HepG2 (cell line): Measurements from ENCODE around the gene CEBPE. TPM values are rescaled to one million over a fixed set of nuclear protein-coding genes. Genes with fewer than 3 reads are reported as not detected.

Source experiments
- ATAC-seq: fragments of 200-7000 bp; cut with Tn5 transposase; 3 replicates; pipeline ENCODE4 v1.9.1; 2020; ENCODE audit warnings: mild to moderate bottlenecking, moderate library complexity
- BruUV-seq: library from RNA; stranded (reverse); fragments of 400-500 nt; replicated peaks from 2 replicates; lab custom pipeline; 2021; lab: Mats Ljungman, UMichigan
- CTCF ChIA-PET: fragments of 300-600 bp; formaldehyde crosslinking; extraction: SDS; loops from one replicate; lab custom pipeline; 2021; ENCODE audit warnings: low total read pairs, inconsistent platforms, low intra/inter-chr PET ratio; lab: Yijun Ruan, JAX
- POLR2A ChIA-PET: fragments of 350-600 bp; sonication (Branson Sonifier 250); formaldehyde crosslinking; loops from one replicate; lab custom pipeline; 2020; ENCODE audit warnings: antibody characterized with exemption, inconsistent platforms; lab: Yijun Ruan, JAX
- DNase-seq: peaks from one replicate; pipeline ENCODE4 v3.0.0-alpha.2; 2015; ENCODE audit warnings: low spot score
- FAIRE-seq: peaks from 3 replicates; lab custom pipeline; 2011; peaks lifted over from hg19 to GRCh38; lab: Jason Lieb, UNC
- H2AFZ ChIP-seq: one replicate; pipeline ENCODE4 v1.6.1; 2011; ENCODE audit warnings: low read length, inconsistent platforms
- H3K27ac ChIP-seq: fragments of 300-600 bp; 3 replicates; pipeline ENCODE4 v1.8.0; 2011; ENCODE audit warnings: mixed run types, mild to moderate bottlenecking, mixed read lengths, low read length, inconsistent platforms; ENCODE audit not compliant: insufficient read depth; ENCODE audit errors: extremely low read length
- H3K27me3 ChIP-seq, 2 experiments: fragments of 200-600 bp in 1 of 2; 2 replicates in 1 of 2; 3 replicates in 1 of 2; pipeline versions ENCODE4 v1.6.0 to v1.8.0; 2011; ENCODE audit warnings: low read length in 2 of 2, mild to moderate bottlenecking in 2 of 2, moderate library complexity in 2 of 2, inconsistent platforms in 1 of 2; ENCODE audit not compliant: insufficient read depth in 2 of 2, control insufficient read depth in 1 of 2
- H3K36me3 ChIP-seq, 2 experiments: fragments of 200-600 bp in 1 of 2; replicated peaks in 1 of 2; 2 replicates in 1 of 2; 3 replicates in 1 of 2; pipeline versions ENCODE4 v1.5.1 to v1.8.0; 2011; ENCODE audit warnings: low read length in 2 of 2, inconsistent platforms in 1 of 2; ENCODE audit not compliant: insufficient read depth in 2 of 2, control insufficient read depth in 1 of 2
- H3K4me1 ChIP-seq: 2 replicates; pipeline ENCODE4 v1.5.1; 2012; ENCODE audit warnings: low read length, inconsistent platforms; ENCODE audit not compliant: insufficient read depth
- H3K4me2 ChIP-seq: 2 replicates; pipeline ENCODE4 v1.6.0; 2011; ENCODE audit warnings: low read depth, low read length, inconsistent platforms
- H3K4me3 ChIP-seq, 3 experiments: fragments of 200-600 bp in 1 of 3; sonication (generic), shearing (Covaris generic) in 1 of 3; replicated peaks in 1 of 3; 2 replicates each; pipeline ENCODE4 v1.5.1; 2011 to 2016; ENCODE audit warnings: low read length in 3 of 3, inconsistent platforms in 2 of 3, low read depth in 2 of 3, mild to moderate bottlenecking in 2 of 3, control low read depth in 1 of 3, mixed read lengths in 1 of 3; ENCODE audit not compliant: insufficient read depth in 1 of 3
- H3K79me2 ChIP-seq: one replicate; pipeline ENCODE4 v1.6.1; 2011; ENCODE audit warnings: low read length, inconsistent platforms; ENCODE audit not compliant: insufficient read depth
- H3K9ac ChIP-seq: 2 replicates; pipeline ENCODE4 v1.6.0; 2011; ENCODE audit warnings: mild to moderate bottlenecking, low read depth, low read length, inconsistent platforms; ENCODE audit not compliant: insufficient read depth
- H3K9me3 ChIP-seq: 2 replicates; pipeline ENCODE4 v1.5.1; 2012; ENCODE audit warnings: mild to moderate bottlenecking, low read length
- H4K20me1 ChIP-seq: 2 replicates; pipeline ENCODE4 v1.6.0; 2011; ENCODE audit warnings: inconsistent platforms, mild to moderate bottlenecking, low read length, moderate library complexity; ENCODE audit not compliant: insufficient read depth
- CBX2 ChIP-seq, 2 experiments: fragments of 200-600 bp in 1 of 2; sonication (generic); formaldehyde crosslinking in 1 of 2; IDR thresholded peaks; 2 replicates each; pipeline versions ENCODE4 v1.7.0 to v1.8.1; 2018 to 2022; ENCODE audit warnings: low read depth in 2 of 2, low read length in 1 of 2, mild to moderate bottlenecking in 1 of 2, missing genetic modification reagents in 1 of 2
- FOSL1 ChIP-seq: sonication (generic); formaldehyde crosslinking; IDR thresholded peaks from 2 replicates; pipeline ENCODE4 v1.9.0; 2021; ENCODE audit warnings: missing genetic modification reagents, borderline replicate concordance
- KMT2A ChIP-seq: sonication (generic); formaldehyde crosslinking; IDR thresholded peaks from 2 replicates; pipeline ENCODE4 v1.4.0; 2020; ENCODE audit warnings: missing genetic modification reagents
- MAX ChIP-seq: IDR thresholded peaks from 2 replicates; pipeline ENCODE4 v1.6.1; 2012; ENCODE audit warnings: inconsistent platforms
- PAF1 ChIP-seq: IDR thresholded peaks from 2 replicates; pipeline ENCODE4 v1.6.1; 2016; ENCODE audit warnings: missing genetic modification reagents, missing compliant biosample characterization
- TCF7 ChIP-seq: sonication (generic); IDR thresholded peaks from 2 replicates; pipeline ENCODE4 v1.6.1; 2016; ENCODE audit warnings: antibody characterized with exemption, low read depth
- TEAD2 ChIP-seq: sonication (generic); formaldehyde crosslinking; IDR thresholded peaks from 2 replicates; pipeline ENCODE4 v1.9.0; 2021; ENCODE audit warnings: missing genetic modification reagents
- ZBTB7A ChIP-seq: sonication (generic); formaldehyde crosslinking; IDR thresholded peaks from 2 replicates; pipeline ENCODE4 v1.8.0; 2022; ENCODE audit warnings: mild to moderate bottlenecking, missing genetic modification reagents
- ZNF326 ChIP-seq: sonication (generic); formaldehyde crosslinking; IDR thresholded peaks from 2 replicates; pipeline ENCODE4 v1.4.0; 2020; ENCODE audit warnings: missing genetic modification reagents, borderline replicate concordance
- ZNF33B ChIP-seq: sonication (generic); formaldehyde crosslinking; IDR thresholded peaks from 2 replicates; pipeline ENCODE4 v1.5.1; 2020; ENCODE audit warnings: mild to moderate bottlenecking, missing genetic modification reagents
- ZNF841 ChIP-seq: sonication (generic); formaldehyde crosslinking; IDR thresholded peaks from 2 replicates; pipeline ENCODE4 v1.8.1; 2023; ENCODE audit warnings: missing genetic modification reagents, borderline replicate concordance
- WGBS: methylation state at CpG from one replicate; pipeline ENCODE4 v1.1.6; 2017; ENCODE audit warnings: low lambda C conversion rate; 5-methylcytosine and 5-hydroxymethylcytosine counted together
- in situ Hi-C: cut with HindIII; loops from 2 replicates; pipeline ENCODE4 v1.10.0; 2017; ENCODE audit warnings: low pct_unique_long_range_greater_than_20kb; ENCODE audit not compliant: extremely low pct_ligation_motif_present
- intact Hi-C: fragments of 100-400 bp; cut with micrococcal nuclease; formaldehyde crosslinking; loops from one replicate; pipeline ENCODE4 v1.10.0; 2022; ENCODE audit not compliant: unreplicated experiment
- polyA plus RNA-seq, 8 experiments: library from polyadenylated mRNA; depleted of rRNA in 3 of 8; stranded (reverse) in 7 of 8; unstranded in 1 of 8; fragments of >200 nt; fragmentation: Illumina TruSeq in 4 of 8; extraction: Trizol in 4 of 8; gene quantifications; 2 replicates each; pipeline versions ENCODE4 v1.2.1 to v1.2.3, GENCODE V29; 2011 to 2016; ENCODE audit warnings: low read depth in 4 of 8, missing spikeins in 1 of 8, mixed read lengths in 1 of 8; ENCODE audit not compliant: insufficient read depth in 1 of 8
- total RNA-seq, 5 experiments: library from RNA; depleted of rRNA; stranded (reverse); fragments of >200 nt; fragmentation: Illumina TruSeq; extraction: Trizol; gene quantifications; 2 replicates each; pipeline ENCODE4 v1.2.3, GENCODE V29; 2016; ENCODE audit warnings: low read depth in 1 of 5
- TF ChIP-seq, protein P1 (sequence below): sonication (generic); formaldehyde crosslinking; IDR thresholded peaks from 2 replicates; pipeline ENCODE4 v1.4.0; 2020; ENCODE audit warnings: mild to moderate bottlenecking, missing genetic modification reagents
- TF ChIP-seq, protein P2 (sequence below): sonication (generic); formaldehyde crosslinking; IDR thresholded peaks from 2 replicates; pipeline ENCODE4 v1.8.1; 2023; ENCODE audit warnings: mild to moderate bottlenecking, missing genetic modification reagents
- TF ChIP-seq, protein P3 (sequence below): IDR thresholded peaks from 2 replicates; pipeline ENCODE4 v1.6.1; 2018; ENCODE audit warnings: missing genetic modification reagents

Gene CEBPE
- total and polyA plus RNA-seq, 2 of the 13 experiments (the other 11 are each of a cell fraction or from before 2014, with no cell fraction given) = 0.09 to 0.11 TPM

- WGBS = 0% methylated on average over 1 of the region's 1 CpG
- TF ChIP-seq TEAD2 (CRISPR knock-in tag) = no peak
- no peak for TF ChIP-seq FOSL1
- TF ChIP-seq, protein P1, sequence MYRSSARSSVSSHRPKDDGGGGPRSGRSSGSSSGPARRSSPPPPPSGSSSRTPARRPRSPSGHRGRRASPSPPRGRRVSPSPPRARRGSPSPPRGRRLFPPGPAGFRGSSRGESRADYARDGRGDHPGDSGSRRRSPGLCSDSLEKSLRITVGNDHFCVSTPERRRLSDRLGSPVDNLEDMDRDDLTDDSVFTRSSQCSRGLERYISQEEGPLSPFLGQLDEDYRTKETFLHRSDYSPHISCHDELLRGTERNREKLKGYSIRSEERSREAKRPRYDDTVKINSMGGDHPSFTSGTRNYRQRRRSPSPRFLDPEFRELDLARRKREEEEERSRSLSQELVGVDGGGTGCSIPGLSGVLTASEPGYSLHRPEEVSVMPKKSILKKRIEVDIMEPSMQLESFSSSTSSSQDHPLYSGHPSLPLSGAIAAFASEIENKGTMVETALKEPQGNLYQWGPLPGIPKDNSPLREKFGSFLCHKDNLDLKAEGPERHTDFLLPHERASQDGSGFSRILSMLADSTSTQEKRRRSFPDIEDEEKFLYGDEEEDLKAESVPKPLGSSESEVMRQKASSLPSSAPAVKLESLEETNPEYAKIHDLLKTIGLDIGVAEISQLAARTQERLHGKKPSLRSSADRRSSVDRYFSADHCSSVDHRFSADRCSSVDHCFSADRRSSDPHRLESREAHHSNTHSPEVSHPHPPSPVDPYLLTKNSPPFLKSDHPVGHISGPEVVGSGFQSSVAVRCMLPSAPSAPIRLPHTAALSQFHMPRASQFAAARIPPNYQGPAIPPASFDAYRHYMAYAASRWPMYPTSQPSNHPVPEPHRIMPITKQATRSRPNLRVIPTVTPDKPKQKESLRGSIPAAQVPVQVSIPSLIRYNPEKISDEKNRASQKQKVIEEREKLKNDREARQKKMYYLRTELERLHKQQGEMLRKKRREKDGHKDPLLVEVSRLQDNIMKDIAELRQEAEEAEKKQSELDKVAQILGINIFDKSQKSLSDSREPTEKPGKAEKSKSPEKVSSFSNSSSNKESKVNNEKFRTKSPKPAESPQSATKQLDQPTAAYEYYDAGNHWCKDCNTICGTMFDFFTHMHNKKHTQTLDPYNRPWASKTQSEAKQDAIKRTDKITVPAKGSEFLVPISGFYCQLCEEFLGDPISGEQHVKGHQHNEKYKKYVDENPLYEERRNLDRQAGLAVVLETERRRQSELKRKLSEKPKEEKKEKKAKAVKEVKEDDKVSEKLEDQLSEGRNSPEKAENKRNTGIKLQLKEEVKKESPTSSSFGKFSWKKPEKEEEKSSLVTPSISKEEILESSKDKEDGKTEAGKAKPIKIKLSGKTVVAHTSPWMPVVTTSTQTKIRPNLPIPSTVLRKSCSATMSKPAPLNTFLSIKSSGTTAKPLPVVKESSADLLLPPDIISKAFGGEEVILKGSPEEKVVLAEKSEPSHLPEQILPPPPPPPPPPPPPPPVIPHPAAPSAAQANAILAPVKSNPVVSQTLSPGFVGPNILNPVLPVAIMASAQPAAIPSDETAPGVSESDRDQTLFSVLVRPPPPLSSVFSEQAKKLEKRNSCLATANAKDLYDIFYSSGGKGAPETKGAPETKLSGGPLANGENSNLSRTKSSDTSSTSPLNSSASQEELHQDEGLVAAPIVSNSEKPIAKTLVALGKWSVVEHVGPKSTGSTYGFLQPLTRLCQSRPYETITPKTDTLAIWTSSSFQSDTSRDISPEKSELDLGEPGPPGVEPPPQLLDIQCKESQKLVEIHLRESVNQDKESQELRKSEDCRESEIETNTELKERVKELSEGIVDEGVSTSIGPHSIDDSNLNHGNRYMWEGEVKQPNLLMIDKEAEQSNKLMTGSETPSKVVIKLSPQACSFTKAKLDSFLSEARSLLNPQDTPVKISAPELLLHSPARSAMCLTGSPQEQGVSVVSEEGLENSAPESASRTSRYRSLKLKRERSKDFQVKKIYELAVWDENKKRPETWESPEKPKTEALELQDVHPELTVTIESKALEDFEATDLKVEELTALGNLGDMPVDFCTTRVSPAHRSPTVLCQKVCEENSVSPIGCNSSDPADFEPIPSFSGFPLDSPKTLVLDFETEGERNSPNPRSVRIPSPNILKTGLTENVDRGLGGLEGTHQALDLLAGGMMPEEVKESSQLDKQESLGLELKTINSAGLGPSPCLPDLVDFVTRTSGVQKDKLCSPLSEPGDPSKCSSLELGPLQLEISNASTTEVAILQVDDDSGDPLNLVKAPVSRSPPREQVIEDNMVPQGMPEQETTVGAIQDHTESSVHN = no peak
- TF ChIP-seq, protein P2, sequence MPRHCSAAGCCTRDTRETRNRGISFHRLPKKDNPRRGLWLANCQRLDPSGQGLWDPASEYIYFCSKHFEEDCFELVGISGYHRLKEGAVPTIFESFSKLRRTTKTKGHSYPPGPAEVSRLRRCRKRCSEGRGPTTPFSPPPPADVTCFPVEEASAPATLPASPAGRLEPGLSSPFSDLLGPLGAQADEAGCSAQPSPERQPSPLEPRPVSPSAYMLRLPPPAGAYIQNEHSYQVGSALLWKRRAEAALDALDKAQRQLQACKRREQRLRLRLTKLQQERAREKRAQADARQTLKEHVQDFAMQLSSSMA (CRISPR knock-in tag) = no peak
- no peak for TF ChIP-seq MAX
- no peak for TF ChIP-seq CBX2 (IDR thresholded peaks at IDR 0.05; ENCODE audit: low read depth, low read length)
- TF ChIP-seq CBX2 (CRISPR knock-in tag; IDR thresholded peaks at IDR 0.05; ENCODE audit: low read depth) = no peak
- TF ChIP-seq, protein P3, sequence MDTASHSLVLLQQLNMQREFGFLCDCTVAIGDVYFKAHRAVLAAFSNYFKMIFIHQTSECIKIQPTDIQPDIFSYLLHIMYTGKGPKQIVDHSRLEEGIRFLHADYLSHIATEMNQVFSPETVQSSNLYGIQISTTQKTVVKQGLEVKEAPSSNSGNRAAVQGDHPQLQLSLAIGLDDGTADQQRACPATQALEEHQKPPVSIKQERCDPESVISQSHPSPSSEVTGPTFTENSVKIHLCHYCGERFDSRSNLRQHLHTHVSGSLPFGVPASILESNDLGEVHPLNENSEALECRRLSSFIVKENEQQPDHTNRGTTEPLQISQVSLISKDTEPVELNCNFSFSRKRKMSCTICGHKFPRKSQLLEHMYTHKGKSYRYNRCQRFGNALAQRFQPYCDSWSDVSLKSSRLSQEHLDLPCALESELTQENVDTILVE (CRISPR knock-in tag) = no peak
- TF ChIP-seq ZNF326 (CRISPR knock-in tag) = no peak
- no peak for TF ChIP-seq PAF1
- no peak for TF ChIP-seq ZBTB7A (CRISPR knock-in tag)
- TF ChIP-seq KMT2A (CRISPR knock-in tag) = no peak
- no peak for TF ChIP-seq ZNF841 (CRISPR knock-in tag)
- no peak for TF ChIP-seq TCF7
- TF ChIP-seq ZNF33B = no peak
- Histone ChIP-seq H3K9me3 (no peaks in the 10 kb centered on the region), H3K27ac (no peak overlapping the region), H2AFZ (no peak overlapping the region), H4K20me1 (no peaks in the 10 kb centered on the region), H3K4me3 (no peak overlapping the region), H3K36me3 (no peaks in the 10 kb centered on the region), H3K79me2 (no peaks in the 10 kb centered on the region), H3K27me3 (peaks cover 8 to 43% of the 10 kb centered on the region in 2 experiments), H3K4me1 (no peaks in the 10 kb centered on the region), H3K4me2 (no peak overlapping the region), H3K9ac (no peak overlapping the region)
- no TSS peak for BruUV-seq
- intact Hi-C loops = no loop called here
- ChIA-PET POLR2A (no interaction called here), CTCF (no interaction called here)
- DNase-seq (no peak), FAIRE-seq (no peak), ATAC-seq (no peak)
- in situ Hi-C loops = no loop called here
These were observed 24.9 kb upstream of the CEBPE start for GRCh38 chr14:23143911-23144310.
